GM23338 (cell line): ENCODE data around the gene NCK2.

Source experiments
- CTCF ChIP-seq, 2 experiments: fragments of 200-600 bp in 1 of 2; sonication (generic) in 1 of 2; conservative IDR thresholded peaks; 2 replicates each; pipeline versions ENCODE4 v1.5.1 to v1.6.1; 2016 to 2017; ENCODE audit warnings: antibody characterized with exemption in 2 of 2, low read depth in 2 of 2, mild to moderate bottlenecking in 2 of 2, moderate library complexity in 1 of 2
- TF ChIP-seq, protein P1 (sequence below): IDR thresholded peaks from one replicate; pipeline ENCODE4 v1.6.1; 2018; ENCODE audit warnings: antibody characterized with exemption; ENCODE audit not compliant: unreplicated experiment

GRCh38 chr2:105802587-105802986 lies 57.9 kb downstream of the NCK2 start:
- TF ChIP-seq, protein P1, sequence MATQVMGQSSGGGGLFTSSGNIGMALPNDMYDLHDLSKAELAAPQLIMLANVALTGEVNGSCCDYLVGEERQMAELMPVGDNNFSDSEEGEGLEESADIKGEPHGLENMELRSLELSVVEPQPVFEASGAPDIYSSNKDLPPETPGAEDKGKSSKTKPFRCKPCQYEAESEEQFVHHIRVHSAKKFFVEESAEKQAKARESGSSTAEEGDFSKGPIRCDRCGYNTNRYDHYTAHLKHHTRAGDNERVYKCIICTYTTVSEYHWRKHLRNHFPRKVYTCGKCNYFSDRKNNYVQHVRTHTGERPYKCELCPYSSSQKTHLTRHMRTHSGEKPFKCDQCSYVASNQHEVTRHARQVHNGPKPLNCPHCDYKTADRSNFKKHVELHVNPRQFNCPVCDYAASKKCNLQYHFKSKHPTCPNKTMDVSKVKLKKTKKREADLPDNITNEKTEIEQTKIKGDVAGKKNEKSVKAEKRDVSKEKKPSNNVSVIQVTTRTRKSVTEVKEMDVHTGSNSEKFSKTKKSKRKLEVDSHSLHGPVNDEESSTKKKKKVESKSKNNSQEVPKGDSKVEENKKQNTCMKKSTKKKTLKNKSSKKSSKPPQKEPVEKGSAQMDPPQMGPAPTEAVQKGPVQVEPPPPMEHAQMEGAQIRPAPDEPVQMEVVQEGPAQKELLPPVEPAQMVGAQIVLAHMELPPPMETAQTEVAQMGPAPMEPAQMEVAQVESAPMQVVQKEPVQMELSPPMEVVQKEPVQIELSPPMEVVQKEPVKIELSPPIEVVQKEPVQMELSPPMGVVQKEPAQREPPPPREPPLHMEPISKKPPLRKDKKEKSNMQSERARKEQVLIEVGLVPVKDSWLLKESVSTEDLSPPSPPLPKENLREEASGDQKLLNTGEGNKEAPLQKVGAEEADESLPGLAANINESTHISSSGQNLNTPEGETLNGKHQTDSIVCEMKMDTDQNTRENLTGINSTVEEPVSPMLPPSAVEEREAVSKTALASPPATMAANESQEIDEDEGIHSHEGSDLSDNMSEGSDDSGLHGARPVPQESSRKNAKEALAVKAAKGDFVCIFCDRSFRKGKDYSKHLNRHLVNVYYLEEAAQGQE, result no peak
- TF ChIP-seq CTCF (conservative IDR thresholded peaks at IDR 0.05; ENCODE audit: low read depth in 2 of 2), result no peak
